Hematopoietic multipotent progenitor cell treated with erythropoietin and hydrocortisone succinate and interleukin-3 and kit ligand, for 4 days (in vitro differentiated cells): Measurements from ENCODE around the gene ACTR3C.
A peak's percentile ranks its signal among the peaks of the same experiment; 100 is the strongest.
"Not testable (repeated sequence)": the region's sequence is repeated elsewhere in the genome, so short reads cannot be mapped to it uniquely, and the experiment has no call there.

Source experiments
- DNase-seq: peaks from one replicate; pipeline ENCODE4 v3.0.0-alpha.2; 2015

ACTR3C gene

DNA sequence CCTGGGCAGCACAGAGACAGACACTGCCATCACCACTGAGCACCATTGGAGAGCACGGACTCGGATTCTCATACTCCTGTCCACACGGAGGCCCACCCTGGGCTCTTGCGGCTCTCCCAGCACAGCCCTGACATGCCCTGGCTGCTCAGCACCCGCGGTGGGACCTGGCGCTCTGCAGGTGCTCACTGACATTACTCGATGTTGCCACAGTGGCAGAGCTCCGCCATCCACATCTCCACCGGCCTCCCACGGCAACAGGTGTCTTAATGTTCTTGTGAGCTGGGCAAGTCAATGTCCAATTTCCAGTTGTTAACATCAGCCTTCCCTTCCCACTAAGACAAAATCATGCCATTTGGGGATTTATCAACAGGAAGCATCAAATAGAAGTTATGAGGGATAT lies 45.0 kb downstream of the ACTR3C start:
- not testable (repeated sequence) for DNase-seq

DNA sequence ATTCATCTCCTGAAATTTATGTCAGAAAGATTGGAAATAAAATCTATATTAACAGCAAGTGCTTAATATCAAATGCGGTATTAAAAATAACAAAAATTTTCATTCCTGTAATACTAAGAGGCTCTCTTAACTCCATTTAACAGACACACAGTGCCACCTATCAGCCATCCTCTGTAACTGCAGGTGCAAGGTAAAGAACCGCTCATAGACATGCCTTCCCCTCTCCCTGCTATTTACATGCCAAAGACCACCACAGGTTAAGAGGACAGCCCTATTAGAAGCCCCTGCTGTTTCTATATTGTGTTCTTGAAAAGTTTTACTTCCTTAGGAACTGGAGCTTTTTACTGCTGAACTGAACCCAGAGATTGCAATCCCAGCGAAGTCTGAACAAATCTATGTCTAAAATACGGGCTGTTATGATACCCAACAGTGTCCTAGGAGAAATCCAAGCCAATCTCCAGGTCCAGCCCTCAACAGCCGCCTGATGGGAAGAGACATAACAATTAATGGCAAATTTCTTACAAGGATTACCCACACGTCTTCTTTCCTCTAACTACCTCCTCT lies 47.1 kb downstream of the ACTR3C start:
- peak; percentile 61 for DNase-seq

DNA sequence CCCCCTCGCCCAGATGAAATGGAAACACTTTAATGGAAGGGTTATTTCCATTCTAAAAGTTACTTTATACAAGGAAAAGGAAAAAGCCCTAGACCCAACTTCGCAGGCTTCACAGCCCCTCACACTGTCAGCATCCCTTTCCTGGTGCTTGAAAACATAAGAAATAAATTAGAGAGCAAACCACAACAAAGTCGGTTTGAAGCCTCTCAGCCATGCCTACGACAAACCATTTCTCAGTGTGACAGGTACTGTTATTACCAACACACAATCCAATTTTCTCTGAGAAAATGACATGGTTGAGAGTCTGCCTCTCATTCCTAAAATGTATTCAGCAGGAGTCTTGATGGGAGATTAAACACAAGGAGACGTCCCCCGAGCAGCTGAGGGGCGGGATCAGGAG lies 51.4 kb downstream of the ACTR3C start:
- not testable (repeated sequence) for DNase-seq

DNA sequence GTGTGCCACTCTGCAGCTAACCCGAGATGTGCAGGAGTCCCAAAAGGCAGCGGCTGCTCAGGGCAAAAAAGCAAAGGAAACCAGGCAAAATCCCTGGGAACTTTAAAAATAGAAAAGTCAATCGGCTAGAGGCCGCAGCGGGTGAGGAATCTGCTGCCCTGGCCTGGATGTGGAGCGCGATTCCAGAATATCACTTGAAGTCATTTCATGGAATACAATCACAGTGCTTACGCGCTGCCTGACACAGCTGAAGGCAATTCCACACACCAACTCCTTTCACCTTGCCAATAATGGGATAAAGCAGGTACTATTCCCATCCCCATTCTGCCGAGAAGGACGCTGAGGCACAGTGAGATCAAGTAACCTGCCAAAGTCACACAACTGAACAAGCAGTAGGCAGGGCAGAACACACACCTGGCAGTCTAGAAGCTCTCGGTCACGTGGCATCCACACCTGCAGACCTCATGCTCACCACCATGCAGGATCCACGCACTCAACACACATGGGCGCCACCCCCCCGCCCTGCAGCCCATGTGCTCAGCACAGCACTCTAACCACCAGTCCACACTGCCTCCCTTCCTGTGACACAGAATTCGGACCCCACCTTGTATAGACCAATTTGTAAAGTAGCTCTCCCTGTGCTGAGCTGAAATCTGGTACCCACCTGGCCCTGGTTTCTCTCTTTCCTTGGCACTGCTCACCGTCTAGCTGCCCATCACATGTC lies 53.1 kb downstream of the ACTR3C start:
- not testable (repeated sequence) for DNase-seq

DNA sequence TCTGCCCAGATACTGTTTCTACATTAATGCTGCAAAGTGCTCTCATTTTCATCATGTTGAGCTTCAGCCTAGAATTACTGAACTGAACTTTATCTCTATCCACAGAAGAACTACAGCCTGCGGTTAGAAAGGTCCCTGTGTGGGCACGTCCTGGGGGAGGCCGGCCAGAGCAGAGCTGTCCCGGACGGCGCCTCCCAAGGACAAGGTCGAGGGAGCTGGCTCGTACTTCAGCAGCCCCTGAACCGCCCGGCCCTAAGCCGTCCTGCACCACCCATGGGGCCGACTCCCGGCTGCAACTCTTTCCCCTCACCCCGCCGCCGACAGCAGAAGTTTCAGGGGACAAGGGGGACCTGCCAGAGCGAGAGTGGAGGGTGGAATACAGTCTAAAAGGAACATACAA lies 54.5 kb downstream of the ACTR3C start:
- not testable (repeated sequence) for DNase-seq

DNA sequence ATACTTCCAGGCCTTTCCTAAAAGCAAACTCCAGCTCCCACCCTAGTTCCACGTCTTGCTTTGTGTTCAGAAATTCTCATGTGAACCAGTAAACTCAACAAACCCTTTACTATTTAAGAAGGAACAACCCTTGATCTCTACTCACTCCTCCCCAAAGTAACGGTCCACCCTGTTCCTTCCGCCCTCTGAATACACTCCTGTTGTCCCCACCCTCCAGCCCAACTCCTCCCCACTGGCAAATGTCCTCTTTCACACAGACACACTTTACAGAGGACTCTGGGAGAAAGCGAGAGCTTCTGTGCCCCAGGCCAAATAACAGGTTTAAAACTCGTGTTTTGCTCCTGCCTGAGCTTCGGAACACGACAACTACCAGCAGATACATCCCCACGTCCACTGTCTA lies 55.1 kb downstream of the ACTR3C start:
- not testable (repeated sequence) for DNase-seq

DNA sequence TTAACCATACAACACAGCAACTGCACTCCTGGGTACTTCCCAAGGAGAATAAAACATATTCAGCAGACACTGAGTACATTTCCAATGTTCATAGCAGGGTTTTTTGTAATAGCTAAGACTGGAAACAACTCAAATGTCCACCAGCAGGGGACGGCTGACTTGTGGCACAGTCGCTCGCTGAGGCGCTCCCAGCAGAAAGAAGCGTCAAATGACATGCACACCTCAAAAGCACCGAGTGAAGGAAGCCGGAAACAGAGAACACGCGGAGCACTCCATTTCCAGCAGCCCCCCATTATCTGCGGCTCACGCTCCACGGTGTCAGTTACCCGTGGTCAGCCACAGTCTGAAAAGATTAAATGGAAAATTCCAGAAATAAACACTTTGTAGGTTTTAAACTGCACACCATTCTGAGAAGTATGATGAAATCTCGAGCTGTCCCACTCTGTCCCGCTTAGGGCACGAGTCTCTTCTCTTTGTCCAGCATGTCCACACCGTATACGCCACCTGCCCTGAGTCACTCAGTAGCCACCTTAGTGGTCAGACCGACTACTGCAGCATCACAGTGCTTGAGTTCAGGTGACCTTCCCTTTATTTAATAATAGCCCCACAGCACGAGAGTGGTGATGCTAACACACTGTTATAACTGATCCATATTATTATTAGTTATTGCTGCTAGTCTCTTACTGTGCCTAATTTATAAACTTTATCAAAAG lies 56.2 kb downstream of the ACTR3C start:
- DNase-seq: not testable (repeated sequence)

DNA sequence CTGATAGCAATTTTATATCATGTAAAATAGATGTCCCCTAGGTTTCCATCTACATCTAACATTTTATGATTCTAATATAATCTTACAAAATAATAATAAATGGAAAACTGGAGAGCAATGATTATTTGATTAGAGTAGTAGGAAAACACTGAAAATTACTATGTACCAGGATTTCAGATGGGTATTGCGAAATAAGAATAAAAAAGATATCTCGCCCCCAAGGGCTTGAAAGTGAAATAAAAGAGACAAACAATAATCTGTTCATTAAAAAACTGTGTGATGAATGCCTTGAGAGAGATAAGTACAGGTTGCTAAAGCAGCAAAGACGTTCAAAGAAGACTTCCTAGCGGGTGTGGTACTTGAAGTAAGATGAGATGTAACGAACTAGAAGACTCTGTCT lies 60.7 kb downstream of the ACTR3C start:
- not testable (repeated sequence) for DNase-seq

DNA sequence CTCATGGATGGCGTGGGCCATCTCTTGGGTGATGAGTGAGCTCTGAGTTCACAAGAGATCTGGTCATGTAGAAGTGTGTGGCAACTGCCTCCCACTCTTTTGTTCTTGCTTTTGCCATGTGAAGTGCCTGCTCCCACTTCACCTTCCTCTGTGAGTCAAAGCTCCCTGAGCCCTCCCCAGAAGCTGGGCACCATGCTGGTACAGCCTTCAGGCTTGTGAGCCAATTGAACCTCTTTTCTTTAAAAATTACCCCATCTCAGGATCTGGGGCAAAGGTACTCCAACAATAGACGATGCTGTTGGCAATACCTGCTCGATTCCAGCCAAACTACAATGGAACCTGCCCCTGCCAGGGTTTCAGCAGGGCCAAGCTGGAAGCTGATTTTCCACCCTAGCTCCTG lies 75.6 kb downstream of the ACTR3C start:
- not testable (repeated sequence) for DNase-seq

DNA sequence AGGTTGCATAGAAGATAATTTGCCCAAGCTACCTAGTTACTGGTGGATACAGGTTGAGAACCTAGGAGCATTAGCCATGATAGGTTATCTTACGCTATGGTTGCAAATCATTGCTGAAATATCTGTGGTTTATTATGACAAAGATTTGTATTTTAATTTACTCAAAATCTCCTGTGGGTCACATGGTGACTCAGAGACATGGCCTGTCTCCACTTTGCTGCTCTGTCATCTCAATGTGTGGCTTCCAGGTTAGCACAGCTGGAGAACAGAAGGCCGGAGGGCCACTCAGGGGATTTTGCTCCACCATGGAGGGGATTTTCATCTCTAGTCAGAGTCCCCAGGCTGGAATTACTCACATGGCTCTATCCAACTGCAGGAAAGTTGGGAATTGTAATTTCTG lies 78.1 kb downstream of the ACTR3C start:
- DNase-seq: not testable (repeated sequence)

DNA sequence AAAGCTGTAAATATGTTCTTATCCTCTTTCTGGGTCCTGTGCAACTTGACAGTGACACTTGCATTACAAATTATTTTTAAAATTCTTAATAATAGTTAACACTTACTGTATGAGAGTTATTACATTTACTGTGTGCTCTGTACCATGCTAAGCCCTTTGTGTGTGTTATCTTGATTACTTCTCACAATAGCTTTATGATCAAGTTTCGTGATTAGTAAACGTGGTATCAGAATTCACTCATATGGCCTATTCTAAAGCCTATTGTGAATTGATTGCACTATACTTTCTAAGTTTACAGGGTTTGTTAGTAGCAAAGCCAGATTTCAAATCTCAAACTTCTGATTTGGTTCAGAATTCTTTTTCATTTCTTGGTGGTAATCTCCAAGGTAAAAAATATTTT lies 80.4 kb downstream of the ACTR3C start:
- DNase-seq: not testable (repeated sequence)

DNA sequence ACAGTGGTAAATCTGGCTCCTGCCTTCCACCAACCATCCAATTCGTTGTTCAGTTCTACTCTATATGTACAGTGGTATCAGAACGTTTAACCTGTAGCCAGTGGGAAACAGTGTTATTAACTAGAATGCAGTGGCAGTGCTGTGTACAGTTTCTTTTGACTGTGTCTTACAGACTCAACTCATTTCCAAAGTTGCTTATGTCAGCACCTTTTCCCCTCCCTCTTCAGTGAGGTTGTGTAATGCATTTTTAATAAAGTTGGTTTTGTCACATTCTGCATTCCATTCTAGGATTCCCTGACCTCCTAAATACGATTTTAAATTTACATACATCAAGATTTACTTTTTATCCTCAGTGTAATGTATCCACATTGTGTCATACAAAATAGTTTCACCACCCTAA lies 97.9 kb downstream of the ACTR3C start:
- not testable (repeated sequence) for DNase-seq

DNA sequence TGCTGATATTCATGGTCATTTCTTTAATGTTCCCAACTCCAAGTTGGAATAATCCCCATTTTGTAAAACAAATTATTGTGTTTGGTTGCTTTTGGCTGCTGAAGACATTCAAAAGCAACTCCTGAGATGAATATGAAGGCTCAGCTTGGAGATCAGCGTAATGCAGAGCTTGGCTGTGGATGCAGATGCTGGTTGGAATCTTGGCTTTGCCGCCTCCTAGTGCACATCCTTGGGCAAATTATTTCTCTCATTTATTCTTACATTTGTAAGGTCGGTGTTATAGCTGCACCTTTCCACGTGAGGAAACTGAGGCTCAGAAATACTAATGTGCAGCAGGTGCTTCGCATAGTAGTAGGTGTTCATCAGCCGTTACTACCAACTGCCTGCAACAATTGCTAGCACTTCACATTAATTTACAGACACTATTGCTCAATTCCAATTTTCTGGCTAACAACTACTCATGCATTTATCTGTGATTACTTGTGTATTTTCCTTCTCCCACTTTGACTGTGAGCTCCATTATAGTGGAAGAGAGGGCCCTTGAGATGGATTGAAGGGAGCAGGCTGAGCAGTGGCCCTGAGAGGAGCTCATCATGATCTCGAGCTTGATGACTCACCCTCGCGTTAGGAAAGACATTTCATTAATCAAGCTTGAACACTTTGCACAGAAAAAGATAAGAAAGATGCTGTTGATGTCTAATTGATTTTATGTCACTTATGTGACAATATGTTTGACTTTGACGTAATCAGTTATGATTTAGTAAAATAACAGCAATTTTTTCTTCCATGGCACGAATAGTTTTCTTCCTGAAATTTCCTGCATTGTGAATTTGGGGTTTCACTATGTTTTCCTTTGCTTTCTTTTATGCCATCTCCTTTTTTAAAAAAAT lies 101.0 kb downstream of the ACTR3C start:
- peak; percentile 28 for DNase-seq

DNA sequence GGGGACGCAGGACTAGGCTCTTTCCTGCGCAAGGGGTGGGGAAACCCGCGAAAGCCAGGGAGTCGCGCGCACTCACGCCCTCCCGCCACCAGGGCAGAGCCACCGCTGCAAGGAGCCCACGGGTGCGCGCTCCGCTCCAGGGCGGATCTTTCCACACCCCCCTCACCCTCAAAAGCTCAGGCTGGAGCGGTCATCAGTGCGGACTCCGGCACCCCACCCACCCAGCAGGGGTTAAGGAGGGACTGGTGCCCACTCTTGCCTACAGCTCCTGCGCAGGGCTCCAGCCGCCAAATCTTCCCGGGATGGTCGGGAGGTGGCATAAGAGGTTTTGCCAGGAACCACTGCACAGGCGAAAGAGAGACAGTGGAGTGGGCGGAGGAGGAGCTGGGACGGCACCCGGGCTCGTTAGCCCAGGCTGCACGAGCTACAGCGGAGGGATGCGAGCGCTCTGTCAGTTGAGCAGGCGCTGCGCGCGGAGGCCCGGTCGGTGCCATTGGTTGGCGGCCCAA lies 102.6 kb downstream of the ACTR3C start:
- DNase-seq: not testable (repeated sequence)

DNA sequence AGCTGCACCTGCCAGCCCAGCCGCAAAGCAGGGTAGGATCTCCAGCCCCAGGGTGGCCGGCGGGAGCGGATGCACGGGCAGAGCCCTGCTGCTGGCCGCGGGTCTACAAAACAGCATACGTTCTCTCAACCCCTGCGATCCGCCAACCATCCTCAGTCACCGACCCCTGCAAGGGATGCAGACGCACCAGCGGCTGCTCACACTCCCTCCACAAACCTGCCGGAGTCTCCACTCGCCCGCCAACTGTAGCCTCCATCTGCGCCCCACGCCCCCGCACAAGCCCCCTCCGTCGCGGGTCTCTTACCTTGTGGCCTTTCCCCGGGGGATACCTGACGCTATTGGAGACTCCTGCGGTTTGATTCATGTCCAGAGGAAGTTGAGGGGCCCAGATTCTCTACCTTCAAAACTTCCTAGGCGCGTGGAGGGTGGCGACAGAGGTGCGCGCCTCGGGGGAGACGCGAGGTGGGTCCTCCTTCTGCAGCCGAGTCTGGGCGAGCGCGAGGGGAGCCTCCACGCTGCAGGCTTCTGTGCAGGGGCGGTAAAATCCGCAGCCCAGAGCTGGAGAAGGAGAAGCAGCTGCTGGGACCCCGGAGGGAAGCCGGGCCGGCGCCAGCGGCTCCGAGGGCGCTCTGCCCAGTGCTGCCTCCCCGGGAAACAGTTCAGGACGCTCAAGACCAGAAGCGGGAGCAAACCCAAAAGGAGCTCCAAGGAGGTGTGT lies 103.2 kb downstream of the ACTR3C start:
- peak; percentile 8 for DNase-seq

DNA sequence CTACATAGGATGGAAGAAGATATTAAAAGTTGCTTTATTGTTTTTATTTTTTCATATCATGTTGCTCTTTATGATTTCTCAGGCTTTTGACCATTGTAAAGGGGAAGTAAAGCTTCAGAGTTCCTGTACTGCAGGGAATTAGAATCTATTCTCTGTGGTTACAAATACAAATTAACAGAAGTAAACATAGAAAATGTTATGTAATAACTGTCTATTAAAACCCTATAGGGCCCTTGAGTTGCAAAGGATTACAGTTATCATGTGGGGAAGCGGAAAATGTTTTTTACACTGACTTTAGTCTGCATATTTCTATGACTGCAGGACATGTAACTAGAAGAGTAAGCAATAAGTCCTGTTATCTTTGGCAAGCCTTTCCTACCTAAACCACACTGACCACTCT lies 116.5 kb downstream of the ACTR3C start:
- peak; percentile 35 for DNase-seq

DNA sequence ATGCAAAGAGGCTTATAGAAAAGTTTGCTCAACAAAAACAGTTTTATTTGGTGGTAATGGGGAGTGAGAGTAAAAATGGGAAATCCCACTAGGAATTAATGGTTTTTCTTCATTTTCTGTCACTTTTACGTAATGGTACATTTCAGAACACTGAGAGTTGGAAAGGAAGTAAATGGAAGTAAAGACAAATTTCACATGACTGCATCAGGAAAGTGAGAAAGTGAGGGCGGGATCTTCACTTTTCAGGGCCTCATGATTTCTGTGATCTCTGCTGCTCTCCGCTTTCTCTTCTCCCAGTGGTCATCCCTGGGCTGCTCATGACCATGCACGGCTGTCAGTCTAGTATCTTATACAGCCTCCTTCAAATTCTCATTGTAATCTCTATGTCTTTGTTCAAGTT lies 117.5 kb downstream of the ACTR3C start:
- DNase-seq: not testable (repeated sequence)

DNA sequence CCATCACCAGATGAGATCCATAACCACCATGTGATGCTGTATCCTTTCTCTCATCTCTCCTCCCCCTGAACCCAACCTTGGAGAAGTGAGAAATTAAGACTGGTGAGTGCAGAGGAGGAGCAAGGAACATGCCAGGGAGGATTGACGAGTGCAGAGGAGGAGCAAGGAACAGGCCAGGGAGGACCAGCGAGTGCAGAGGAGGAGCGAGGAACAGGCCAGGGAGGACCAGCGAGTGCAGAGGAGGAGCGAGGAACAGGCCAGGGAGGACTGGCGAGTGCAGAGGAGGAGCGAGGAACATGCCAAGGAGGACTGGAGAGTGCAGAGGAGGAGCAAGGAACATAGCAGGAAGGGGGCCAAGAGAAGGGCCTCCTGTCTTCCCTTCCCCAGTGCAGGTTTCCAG lies 118.8 kb downstream of the ACTR3C start:
- DNase-seq: not testable (repeated sequence)

DNA sequence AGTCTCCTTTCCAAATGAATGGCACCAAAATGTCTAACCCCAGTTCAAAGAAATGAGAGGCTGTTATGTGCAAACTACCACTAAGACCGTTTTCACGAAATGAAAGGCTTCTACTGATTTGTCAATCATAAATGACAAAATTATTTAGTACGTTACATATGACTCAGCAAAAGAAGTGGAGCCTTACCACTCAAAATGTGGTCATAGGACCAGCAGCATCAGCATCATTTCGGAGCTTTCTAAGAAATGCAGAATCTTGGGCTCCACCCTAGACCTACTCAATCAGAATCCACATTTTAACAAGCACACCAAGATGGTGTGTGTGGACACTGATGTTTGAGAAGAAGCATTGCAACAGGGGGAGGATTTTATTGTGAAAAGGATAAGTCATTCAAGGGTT lies 120.5 kb downstream of the ACTR3C start:
- DNase-seq: not testable (repeated sequence)
